Upper lobe of left lung (tissue), 6 donors: ENCODE results near the gene PTPDC1. TPM values are rescaled to one million over a fixed set of nuclear protein-coding genes. Genes with fewer than 3 reads are reported as not detected.
A peak's percentile ranks its signal among the peaks of the same experiment; 100 is the strongest.

Experiments used
- ATAC-seq, 2 donors: fragments of 200-7000 bp; cut with Tn5 transposase; one replicate each; pipeline ENCODE4 v1.9.1; 2022; ENCODE audit warnings: mild to moderate bottlenecking in 2 of 2, moderate library complexity in 2 of 2; ENCODE audit not compliant: low FRiP score in 2 of 2
- DNase-seq, 2 donors: peaks; one replicate each; pipeline ENCODE4 v3.0.0-alpha.2; 2019 to 2020
- H3K27ac ChIP-seq, 4 donors: fragments of 200-600 bp; sonication (generic); one replicate each; pipeline ENCODE4 v1.5.1; 2016 to 2019
- H3K27me3 ChIP-seq, 4 donors: fragments of 200-600 bp; sonication (generic); one replicate each; pipeline ENCODE4 v1.5.1; 2017 to 2019
- H3K36me3 ChIP-seq, 4 donors: fragments of 200-600 bp; sonication (generic); one replicate each; pipeline ENCODE4 v1.5.1; 2016 to 2019
- H3K4me1 ChIP-seq, 4 donors: fragments of 200-600 bp; sonication (generic); one replicate each; pipeline ENCODE4 v1.5.1; 2018 to 2019
- H3K4me3 ChIP-seq, 4 donors: fragments of 200-600 bp; sonication (generic); one replicate each; pipeline ENCODE4 v1.5.1; 2017 to 2019; ENCODE audit warnings: mild to moderate bottlenecking in 2 of 4, moderate library complexity in 1 of 4
- H3K9me3 ChIP-seq, 4 donors: fragments of 200-600 bp; sonication (generic); one replicate each; pipeline ENCODE4 v1.5.1; 2018 to 2019
- CTCF ChIP-seq, 6 experiments: fragments of 450-650 bp in 4 of 6; fragments of 200-600 bp in 2 of 6; sonication (generic) in 2 of 6; IDR thresholded peaks; one replicate each; pipeline ENCODE4 v1.5.1; 2016 to 2019; ENCODE audit warnings: antibody characterized with exemption in 6 of 6
- EP300 ChIP-seq, 4 donors: sonication (generic); formaldehyde crosslinking; IDR thresholded peaks; one replicate each; pipeline ENCODE4 v1.5.1; 2017; ENCODE audit warnings: antibody characterized with exemption in 4 of 4, control low read depth in 2 of 4
- POLR2A ChIP-seq, 4 donors: fragments of 450-650 bp; IDR thresholded peaks; one replicate each; pipeline ENCODE4 v1.5.1; 2016 to 2017; ENCODE audit warnings: antibody characterized with exemption in 4 of 4, mild to moderate bottlenecking in 2 of 4
- POLR2AphosphoS5 ChIP-seq, 2 donors: sonication (generic); formaldehyde crosslinking; IDR thresholded peaks; one replicate each; pipeline ENCODE4 v1.5.1; 2017; ENCODE audit warnings: antibody characterized with exemption in 2 of 2
- WGBS, 2 donors: methylation state at CpG; one replicate each; pipeline ENCODE4 v1.1.5; 2017 to 2018; 5-methylcytosine and 5-hydroxymethylcytosine counted together
- total RNA-seq, 6 donors: library from RNA; depleted of rRNA in 4 of 6; stranded (reverse); fragments of >200 nt in 4 of 6; gene quantifications; one replicate each; pipeline versions ENCODE4 v1.1.0 to v1.2.1, GENCODE V29; 2016 to 2021
- donor health status: DM: no; HTN: no; CAD: no; lungs with moderate emphysema.
- donor health status: DM: no; HTN: yes; CAD: no; lungs with severe emphysema.

The PTPDC1 gene
- total RNA-seq, 6 donors from 2014 or later = 9.0 to 24.5 (median 16.6) TPM

DNA sequence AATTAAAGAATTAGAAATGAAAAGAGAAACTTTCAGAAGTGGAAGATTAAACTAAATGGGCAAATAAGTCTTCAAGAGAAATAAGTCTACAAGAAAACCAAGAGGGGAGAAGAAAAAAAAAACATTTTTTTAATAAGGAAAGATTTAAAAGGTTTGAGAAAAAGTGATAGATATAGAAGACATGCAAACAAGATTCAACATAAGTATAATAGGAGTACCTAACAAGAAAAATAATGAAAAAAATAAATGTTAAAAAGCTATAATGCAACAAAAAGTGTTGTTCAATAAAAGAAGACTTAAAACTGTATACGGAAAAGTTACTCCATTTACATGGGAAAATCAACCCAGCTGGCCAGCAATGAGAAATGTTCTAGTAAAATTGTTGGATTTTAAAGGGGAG lies 42.6 kb downstream of the PTPDC1 start:
- 85 to 98% methylated on average over 1 of the region's 1 CpG for WGBS, 2 donors

DNA sequence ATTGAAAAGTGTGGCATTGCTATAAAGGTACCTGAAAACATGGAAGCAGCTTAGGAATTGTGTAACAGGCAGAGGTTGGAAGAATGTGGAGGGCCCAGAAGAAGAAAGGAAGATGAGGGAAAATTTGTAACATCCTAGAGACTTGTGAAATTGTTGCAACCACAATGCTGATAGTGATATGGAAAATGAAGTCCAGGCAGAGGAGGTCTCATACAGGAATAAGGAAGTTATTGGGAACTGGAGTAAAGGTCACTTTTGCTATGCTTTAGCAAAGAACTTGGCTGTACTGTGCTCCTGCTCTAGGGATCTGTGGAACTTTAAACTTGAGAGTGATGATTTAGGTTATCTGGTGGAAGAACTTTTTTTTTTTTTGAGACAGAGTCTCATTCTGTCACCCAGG lies 43.5 kb downstream of the PTPDC1 start:
- TF ChIP-seq POLR2AphosphoS5 (IDR thresholded peaks at IDR 0.05) (no peak), POLR2A (IDR thresholded peaks at IDR 0.05) (no peak), CTCF (IDR thresholded peaks at IDR 0.05) (no peak), EP300 (IDR thresholded peaks at IDR 0.05) (no peak)
- Histone ChIP-seq H3K36me3 (no peaks in the 10 kb centered on the region), H3K27me3 (no peaks in the 10 kb centered on the region), H3K9me3 (peaks cover 0 to 18% (median 8%) of the 10 kb centered on the region in 4 donors), H3K27ac (no peak overlapping the region), H3K4me1 (no peaks in the 10 kb centered on the region), H3K4me3 (no peak overlapping the region)
- ATAC-seq (no peak), DNase-seq (no peak)

More for the DNA sequence above, 42.6 kb downstream of the PTPDC1 start:
- no peaks in the 10 kb centered on the region for H3K36me3 ChIP-seq
- no peaks in the 10 kb centered on the region for H3K27me3 ChIP-seq
- DNase-seq = no peak
- no peaks in the 10 kb centered on the region for H3K4me1 ChIP-seq
- TF ChIP-seq POLR2A (IDR thresholded peaks at IDR 0.05) (no peak), CTCF (IDR thresholded peaks at IDR 0.05) (no peak), EP300 (IDR thresholded peaks at IDR 0.05) (no peak), POLR2AphosphoS5 (IDR thresholded peaks at IDR 0.05) (no peak)
- H3K9me3 ChIP-seq = peaks cover 0 to 18% (median 8%) of the 10 kb centered on the region in 4 donors
- no peak overlapping the region for H3K4me3 ChIP-seq
- no peak for ATAC-seq
- H3K27ac ChIP-seq = no peak overlapping the region

DNA sequence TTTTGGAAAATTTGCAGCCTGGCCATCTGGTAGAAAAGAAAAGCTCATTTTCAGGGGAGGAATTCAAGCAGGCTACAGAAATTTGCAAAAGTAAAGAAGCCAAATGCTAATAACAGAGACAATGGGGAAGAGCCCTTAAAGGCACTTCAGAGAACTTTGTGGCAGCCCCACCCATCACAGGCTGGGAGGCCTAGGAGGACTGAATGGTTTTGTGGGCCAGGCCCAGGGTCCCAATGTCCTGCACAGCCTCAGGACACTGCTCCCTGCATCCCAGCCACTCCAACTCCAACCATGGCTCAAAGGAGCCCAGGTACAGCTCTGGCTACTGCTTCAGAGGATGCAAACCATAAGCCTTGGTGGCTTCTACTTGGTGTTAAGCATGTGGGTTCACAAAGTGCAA lies 44.3 kb downstream of the PTPDC1 start:
- Histone ChIP-seq H3K36me3 (no peaks in the 10 kb centered on the region), H3K27ac (no peak overlapping the region), H3K4me1 (peaks cover 0 to under 1% (median 0%) of the 10 kb centered on the region in 4 donors), H3K4me3 (no peak overlapping the region), H3K27me3 (no peaks in the 10 kb centered on the region), H3K9me3 (peaks cover 0 to 18% (median 8%) of the 10 kb centered on the region in 4 donors)
- ATAC-seq (no peak), DNase-seq (no peak)
- TF ChIP-seq POLR2AphosphoS5 (IDR thresholded peaks at IDR 0.05) (no peak), EP300 (IDR thresholded peaks at IDR 0.05) (no peak), POLR2A (IDR thresholded peaks at IDR 0.05) (no peak), CTCF (IDR thresholded peaks at IDR 0.05) (no peak)

DNA sequence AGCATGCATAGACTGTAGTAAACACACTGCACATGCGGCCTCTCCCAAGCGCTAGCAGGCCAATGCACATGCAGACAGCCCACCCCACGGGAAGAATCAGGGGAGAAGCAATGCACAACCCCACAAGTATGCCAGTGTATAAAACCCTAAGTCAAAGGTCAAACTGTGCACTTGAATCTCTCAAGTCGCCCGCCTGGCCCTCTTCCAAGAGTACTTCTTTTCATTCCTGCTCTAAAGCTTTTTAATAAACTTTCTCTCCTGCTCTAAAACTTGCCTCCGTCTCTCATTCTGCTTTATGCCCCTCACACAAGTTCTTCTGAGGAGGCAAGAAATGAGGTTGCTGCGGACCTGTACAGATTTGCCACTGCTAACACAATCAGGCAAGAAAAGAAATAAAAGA lies 50.4 kb downstream of the PTPDC1 start:
- WGBS, 2 donors = 63 to 71% methylated on average over 7 of the region's 7 CpGs
- ATAC-seq (no peak), DNase-seq (no peak)
- no peaks in the 10 kb centered on the region for H3K27me3 ChIP-seq
- peak overlapping the region; percentile 65 to 89 (median 72) for H3K27ac ChIP-seq
- no peaks in the 10 kb centered on the region for H3K36me3 ChIP-seq
- H3K9me3 ChIP-seq = no peaks in the 10 kb centered on the region
- no peak for TF ChIP-seq CTCF (IDR thresholded peaks at IDR 0.05)
- TF ChIP-seq EP300 (IDR thresholded peaks at IDR 0.05) = no peak
- TF ChIP-seq POLR2A (IDR thresholded peaks at IDR 0.05) = no peak
- no peak for TF ChIP-seq POLR2AphosphoS5 (IDR thresholded peaks at IDR 0.05)
- peaks cover 14 to 31% (median 26%) of the 10 kb centered on the region in 4 donors for H3K4me1 ChIP-seq
- no peak overlapping the region for H3K4me3 ChIP-seq

DNA sequence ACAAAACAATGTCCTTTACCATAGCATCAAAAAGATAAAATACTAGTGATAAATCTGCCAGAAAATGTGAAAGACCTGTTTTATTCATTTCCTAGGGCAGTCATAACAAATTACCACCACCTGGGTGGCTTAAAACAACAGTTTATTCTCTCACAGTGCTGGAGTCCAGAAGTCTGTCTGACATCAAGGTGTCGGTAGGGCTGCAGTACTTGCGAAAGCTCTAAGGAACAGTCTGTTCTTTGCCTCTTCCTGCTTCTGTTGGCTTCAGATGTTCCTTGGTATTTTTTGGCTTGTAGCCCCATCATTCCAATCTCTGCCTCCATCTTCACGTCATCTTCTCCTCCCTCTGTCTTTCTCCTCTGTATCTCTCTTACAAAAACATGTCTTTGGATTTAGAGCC lies 51.0 kb downstream of the PTPDC1 start:
- no peaks in the 10 kb centered on the region for H3K9me3 ChIP-seq
- WGBS, 2 donors = 21 to 35% methylated on average over 3 of the region's 3 CpGs
- no peaks in the 10 kb centered on the region for H3K36me3 ChIP-seq
- H3K4me1 ChIP-seq = peaks cover 14 to 36% (median 26%) of the 10 kb centered on the region in 4 donors
- DNase-seq = peak in 1 of 2 donors; percentile 58
- TF ChIP-seq CTCF (IDR thresholded peaks at IDR 0.05) (peak in 2 of 6 experiments; percentile 19 to 32), POLR2AphosphoS5 (IDR thresholded peaks at IDR 0.05) (peak; percentile 91 to 94), POLR2A (IDR thresholded peaks at IDR 0.05) (no peak), EP300 (IDR thresholded peaks at IDR 0.05) (peak; percentile 39 to 99 (median 84))
- H3K27ac ChIP-seq = peak overlapping the region; percentile 65 to 89 (median 72)
- H3K4me3 ChIP-seq = no peak overlapping the region
- peak; percentile 80 to 84 for ATAC-seq
- no peaks in the 10 kb centered on the region for H3K27me3 ChIP-seq
